ENCODE data around the gene RAB4B.

- TF ChIP-seq CTCF (IDR thresholded peaks at IDR 0.05) (no peak), POLR2AphosphoS5 (IDR thresholded peaks at IDR 0.05) (no peak)
These were observed 58.8 kb downstream of the RAB4B start for GRCh38 chr19:40836754-40837429.
